GM12864 (cell line): ENCODE results near the gene ZNF827.

Source experiments
- DNase-seq: peaks from one replicate; pipeline ENCODE4 v3.0.0-alpha.2; 2011; ENCODE audit warnings: low read depth
- H3K4me3 ChIP-seq: 2 replicates; pipeline ENCODE4 v1.5.1; 2011; ENCODE audit warnings: mild to moderate bottlenecking, low read depth, low read length, control low read depth
- CTCF ChIP-seq: IDR thresholded peaks from 2 replicates; pipeline ENCODE4 v1.5.1; 2011; ENCODE audit warnings: low read depth, mild to moderate bottlenecking, moderate library complexity, low read length, control low read depth, inconsistent platforms; ENCODE audit errors: missing control alignments

ZNF827 gene

GRCh38 chr4:145735827-145736226 lies 202.8 kb downstream of the ZNF827 start:
- no peak for DNase-seq
- TF ChIP-seq CTCF = no peak
- H3K4me3 ChIP-seq = no peak overlapping the region

- TF ChIP-seq CTCF = no peak
- no peak for DNase-seq
- no peak overlapping the region for H3K4me3 ChIP-seq
Measured at GRCh38 chr4:145735347-145735675, 203.3 kb downstream of the ZNF827 start.

GRCh38 chr4:145734576-145735346 lies 203.9 kb downstream of the ZNF827 start:
- TF ChIP-seq CTCF = no peak
- no peak for DNase-seq
- H3K4me3 ChIP-seq = no peak overlapping the region

GRCh38 chr4:145734031-145734430 lies 204.6 kb downstream of the ZNF827 start:
- DNase-seq = no peak

GRCh38 chr4:145732895-145733880 lies 205.4 kb downstream of the ZNF827 start:
- peak overlapping the region; percentile 48 for H3K4me3 ChIP-seq
- DNase-seq = peak; percentile 40
- no peak for TF ChIP-seq CTCF

More at GRCh38 chr4:145734031-145734430, 204.6 kb downstream of the ZNF827 start:
- no peak for TF ChIP-seq CTCF
- H3K4me3 ChIP-seq = no peak overlapping the region

GRCh38 chr4:145732001-145732815 lies 206.4 kb downstream of the ZNF827 start:
- DNase-seq = no peak
- no peak for TF ChIP-seq CTCF
- H3K4me3 ChIP-seq = peak overlapping the region; percentile 48
